Right atrium auricular region (tissue), 2 donors: ENCODE results near the gene LHCGR. TPM values are rescaled to one million over a fixed set of nuclear protein-coding genes. Genes with fewer than 3 reads are reported as not detected.

Experiments
- DNase-seq: peaks from one replicate; pipeline ENCODE4 v3.0.0-alpha.2; 2019; ENCODE audit warnings: low spot score
- H3K27ac ChIP-seq, 2 donors: fragments of 200-600 bp; sonication (generic); 1 replicate in 1 of 2; 2 replicates in 1 of 2; pipeline ENCODE4 v1.5.1; 2016 to 2019
- H3K27me3 ChIP-seq, 2 donors: fragments of 200-600 bp; sonication (generic); one replicate each; pipeline versions ENCODE4 v1.5.1 to v1.6.0; 2017 to 2019
- H3K36me3 ChIP-seq: fragments of 200-600 bp; sonication (generic); one replicate; pipeline ENCODE4 v1.5.1; 2016
- H3K4me1 ChIP-seq, 2 donors: fragments of 200-600 bp; sonication (generic); one replicate each; pipeline versions ENCODE4 v1.5.1 to v1.6.0; 2017 to 2019
- H3K4me3 ChIP-seq, 2 donors: fragments of 200-600 bp; sonication (generic); 1 replicate in 1 of 2; 2 replicates in 1 of 2; pipeline ENCODE4 v1.5.1; 2017 to 2019; ENCODE audit warnings: mild to moderate bottlenecking in 1 of 2, moderate library complexity in 1 of 2
- H3K9me3 ChIP-seq, 2 donors: fragments of 200-600 bp; sonication (generic); one replicate each; pipeline ENCODE4 v1.5.1; 2019
- CTCF ChIP-seq, 2 donors: fragments of 200-600 bp; sonication (generic); IDR thresholded peaks; one replicate each; pipeline ENCODE4 v1.5.1; 2019; ENCODE audit warnings: antibody characterized with exemption in 2 of 2
- total RNA-seq, 2 donors: library from RNA; depleted of rRNA; stranded (reverse); fragments of >200 nt; gene quantifications; one replicate each; pipeline ENCODE4 v1.1.0, GENCODE V29; 2016

LHCGR gene
- total RNA-seq, result not detected

DNA sequence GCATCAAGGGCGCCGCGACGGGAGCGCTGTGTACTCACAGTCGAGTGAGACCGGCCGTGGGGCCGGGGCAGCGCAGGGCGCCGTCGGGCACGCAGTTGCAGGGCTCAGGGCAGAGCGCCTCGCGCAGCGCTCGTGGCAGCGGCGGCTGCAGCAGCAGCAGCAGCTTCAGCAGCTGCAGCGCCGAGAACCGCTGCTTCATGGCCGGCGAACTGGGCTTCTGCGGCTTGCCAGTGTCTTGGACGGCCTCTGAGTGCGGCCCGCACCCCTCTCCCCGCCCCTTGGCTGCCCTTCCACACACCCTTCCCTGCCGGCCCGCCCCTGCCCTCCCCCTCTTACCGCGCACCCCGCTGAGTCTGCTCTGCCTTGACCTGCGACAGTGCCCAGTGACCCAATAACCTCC lies at the start of gene LHCGR:
LHCGR (minus strand) TSS at position 252 of the 400 bp plus-strand sequence; CDS start at position 199, 53 bp downstream.
- H3K27ac ChIP-seq, result no peak within 1 kb of the TSS
- no peaks in the 10 kb centered on the region for H3K9me3 ChIP-seq
- no peak for DNase-seq
- peaks cover 0 to 7% of the 10 kb centered on the region in 2 donors for H3K4me1 ChIP-seq
- TF ChIP-seq CTCF (IDR thresholded peaks at IDR 0.05), result no peak
- peak within 1 kb of the TSS in 1 of 2 donors; percentile 29 for H3K4me3 ChIP-seq
- H3K36me3 ChIP-seq, result no peaks in the 10 kb centered on the region
- no peaks in the 10 kb centered on the region for H3K27me3 ChIP-seq

DNA sequence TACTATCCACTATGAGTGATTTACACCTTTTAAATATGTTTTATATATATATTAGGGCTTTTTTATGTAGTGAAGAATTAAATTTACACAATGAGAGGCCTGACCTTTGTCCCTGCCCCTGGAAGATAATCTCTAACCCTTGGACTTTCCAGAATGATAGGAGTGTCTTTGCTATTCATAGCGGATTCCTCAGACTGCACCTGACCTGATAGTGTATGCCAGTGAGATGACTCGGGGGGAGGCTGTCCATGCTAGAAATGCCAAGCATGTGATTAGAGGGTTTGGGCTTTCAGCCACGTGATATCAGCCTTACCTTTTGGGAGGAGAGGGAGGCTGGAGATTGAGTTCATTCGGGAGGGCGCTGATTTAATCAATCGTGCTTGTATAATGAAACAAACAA lies 44.1 kb upstream of the LHCGR start:
- Histone ChIP-seq H3K4me1 (no peaks in the 10 kb centered on the region), H3K27me3 (no peaks in the 10 kb centered on the region), H3K27ac (no peak overlapping the region), H3K36me3 (no peaks in the 10 kb centered on the region), H3K4me3 (no peak overlapping the region), H3K9me3 (no peaks in the 10 kb centered on the region)
- no peak for DNase-seq
- no peak for TF ChIP-seq CTCF (IDR thresholded peaks at IDR 0.05)

GRCh38 chr2:48795065-48795464 lies 39.5 kb upstream of the LHCGR start:
- Histone ChIP-seq H3K4me1 (no peaks in the 10 kb centered on the region), H3K4me3 (no peak overlapping the region), H3K27ac (no peak overlapping the region), H3K27me3 (no peaks in the 10 kb centered on the region), H3K9me3 (no peaks in the 10 kb centered on the region), H3K36me3 (no peaks in the 10 kb centered on the region)
- no peak for TF ChIP-seq CTCF (IDR thresholded peaks at IDR 0.05)
- no peak for DNase-seq

DNA sequence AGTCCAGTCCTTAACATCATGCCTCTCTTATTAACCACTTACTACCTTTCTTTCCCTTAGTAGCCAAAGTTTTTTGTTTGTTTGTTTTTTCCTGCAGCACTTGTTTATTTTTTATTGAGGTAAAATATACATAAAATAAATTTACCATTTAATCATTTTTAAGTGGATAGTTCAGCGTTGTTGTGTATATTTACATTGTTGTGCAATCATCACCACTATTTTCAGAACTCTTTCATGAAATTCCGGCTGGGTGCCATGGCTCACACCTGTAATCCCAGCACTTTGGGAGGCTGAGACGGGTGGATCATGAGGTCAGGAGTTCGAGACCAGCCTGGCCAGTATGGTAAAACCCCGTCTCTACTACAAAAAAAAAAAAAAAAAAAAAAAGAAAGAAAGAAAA lies 38.1 kb upstream of the LHCGR start:
- Histone ChIP-seq H3K27ac (no peak overlapping the region), H3K27me3 (no peaks in the 10 kb centered on the region), H3K4me3 (no peak overlapping the region), H3K9me3 (no peaks in the 10 kb centered on the region), H3K4me1 (no peaks in the 10 kb centered on the region), H3K36me3 (no peaks in the 10 kb centered on the region)
- no peak for DNase-seq
- TF ChIP-seq CTCF (IDR thresholded peaks at IDR 0.05), result no peak

- no peak for TF ChIP-seq CTCF (IDR thresholded peaks at IDR 0.05)
- Histone ChIP-seq H3K4me1 (no peaks in the 10 kb centered on the region), H3K9me3 (no peaks in the 10 kb centered on the region), H3K36me3 (no peaks in the 10 kb centered on the region), H3K4me3 (no peak overlapping the region), H3K27ac (no peak overlapping the region), H3K27me3 (no peaks in the 10 kb centered on the region)
- DNase-seq, result no peak
Observed at GRCh38 chr2:48792030-48792429, 36.5 kb upstream of the LHCGR start.

DNA sequence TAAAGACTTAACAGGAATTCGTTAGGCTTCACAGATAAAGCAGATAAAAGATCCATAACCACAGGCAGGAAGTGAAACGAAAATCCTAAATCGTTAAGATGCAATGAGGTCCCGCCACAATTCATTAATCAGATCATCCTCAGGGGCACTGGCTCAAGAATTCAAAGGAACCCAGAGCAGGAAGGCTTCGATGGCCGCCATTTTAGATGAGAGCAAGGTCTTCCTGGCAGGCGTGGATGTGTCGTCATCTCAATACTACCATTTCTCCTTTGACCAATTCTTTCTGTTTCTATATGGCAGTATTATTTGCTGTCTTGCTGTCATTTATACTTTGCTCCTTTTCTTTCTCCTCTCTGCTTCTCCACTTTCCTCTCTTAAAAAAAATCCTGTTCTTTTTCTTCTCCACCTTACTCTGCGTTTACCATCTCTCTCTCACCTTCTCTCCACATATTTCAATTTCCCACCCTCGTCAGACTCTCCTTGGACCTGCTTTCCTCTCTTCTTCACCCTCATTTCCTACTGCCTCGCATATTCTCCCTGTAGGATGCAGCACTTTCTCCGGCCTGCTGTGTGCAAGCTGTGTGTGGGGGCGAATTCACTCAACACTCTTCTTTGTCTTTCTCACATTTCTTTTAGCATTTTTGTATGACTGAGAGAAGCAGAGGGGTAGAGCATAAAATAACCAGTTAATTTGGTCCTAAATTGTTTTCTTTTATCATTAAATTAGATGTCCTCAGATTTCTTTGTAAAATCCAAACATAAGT lies 35.1 kb upstream of the LHCGR start:
- Histone ChIP-seq H3K4me3 (no peak overlapping the region), H3K27me3 (no peaks in the 10 kb centered on the region), H3K9me3 (no peaks in the 10 kb centered on the region), H3K36me3 (no peaks in the 10 kb centered on the region), H3K4me1 (no peaks in the 10 kb centered on the region), H3K27ac (no peak overlapping the region)
- no peak for TF ChIP-seq CTCF (IDR thresholded peaks at IDR 0.05)
- DNase-seq, result no peak
